ENCODE results near the gene DDIT4. TPM values are rescaled to one million over a fixed set of nuclear protein-coding genes. Genes with fewer than 3 reads are reported as not detected.

Gene DDIT4
- total and polyA plus RNA-seq, 9 of the 15 experiments (the other 6 are each of a cell fraction or from before 2014, with no cell fraction given) = 8.2 to 675 (median 159) TPM

DNA sequence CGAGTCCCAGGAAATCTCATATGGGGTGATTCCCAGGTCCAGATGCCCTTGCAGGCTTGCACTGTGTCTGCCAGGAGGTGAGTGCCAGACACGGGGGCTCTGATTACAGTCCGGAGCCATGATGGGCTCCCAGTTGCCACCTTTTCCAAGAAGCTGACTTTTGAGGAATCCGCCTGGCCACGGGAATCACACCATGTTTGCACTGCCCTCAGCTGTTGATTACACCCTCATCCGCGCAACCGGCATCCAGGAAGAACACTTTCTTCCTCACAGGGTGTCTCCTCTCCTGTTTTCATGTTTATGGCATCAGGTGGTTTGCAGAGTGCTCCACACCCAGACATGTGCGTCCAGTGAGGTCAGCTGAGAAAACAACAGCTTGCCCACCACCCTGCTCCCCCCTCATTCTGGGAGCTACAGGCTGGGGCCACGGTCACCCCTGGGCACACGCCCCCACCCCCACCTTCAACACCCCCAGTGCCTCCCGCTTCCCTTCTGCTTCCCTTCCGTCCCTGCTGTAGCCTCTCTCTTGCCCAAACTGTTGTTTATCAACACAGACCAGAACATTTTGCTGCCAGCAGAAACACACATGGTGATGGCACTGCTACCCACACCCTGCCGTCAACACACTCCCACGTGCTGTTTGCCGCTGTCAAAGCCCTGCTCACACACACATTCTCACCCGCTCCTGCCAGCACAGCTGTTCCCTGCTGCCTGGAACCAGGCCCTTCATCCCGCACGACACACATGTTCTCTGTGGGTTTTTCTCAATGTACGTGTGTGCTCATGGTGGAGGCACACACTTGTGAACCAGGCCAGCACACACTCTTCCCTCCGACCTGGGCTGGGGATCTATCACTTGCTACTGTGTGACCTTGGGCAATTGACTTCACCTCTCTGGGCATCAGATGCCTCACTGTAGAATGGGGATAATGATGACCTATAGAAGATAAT is 35.8 kb downstream of the DDIT4 start (continued):
- no peak for TF ChIP-seq PHB (CRISPR knock-in tag; IDR thresholded peaks at IDR 0.05)
- TF ChIP-seq, protein P1, sequence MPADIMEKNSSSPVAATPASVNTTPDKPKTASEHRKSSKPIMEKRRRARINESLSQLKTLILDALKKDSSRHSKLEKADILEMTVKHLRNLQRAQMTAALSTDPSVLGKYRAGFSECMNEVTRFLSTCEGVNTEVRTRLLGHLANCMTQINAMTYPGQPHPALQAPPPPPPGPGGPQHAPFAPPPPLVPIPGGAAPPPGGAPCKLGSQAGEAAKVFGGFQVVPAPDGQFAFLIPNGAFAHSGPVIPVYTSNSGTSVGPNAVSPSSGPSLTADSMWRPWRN (IDR thresholded peaks at IDR 0.05; ENCODE audit: low read depth) = no peak
- TF ChIP-seq ZNF79 (CRISPR knock-in tag; IDR thresholded peaks at IDR 0.05; ENCODE audit: low read depth) = no peak
- TF ChIP-seq MEF2D (tag; conservative IDR thresholded peaks at IDR 0.05; ENCODE audit: low read depth) = peak; percentile 55; the same call in 1 of the 2 replicates
- TF ChIP-seq ZNF146 (CRISPR knock-in tag; IDR thresholded peaks at IDR 0.05; ENCODE audit: unreplicated experiment) = no peak
- TF ChIP-seq ZNF695 (CRISPR knock-in tag; IDR thresholded peaks at IDR 0.05) = no peak
- TF ChIP-seq MXI1 (IDR thresholded peaks at IDR 0.05; ENCODE audit: low read depth, low read length) = no peak
- TF ChIP-seq ZFP30 (CRISPR knock-in tag; IDR thresholded peaks at IDR 0.05; ENCODE audit: borderline replicate concordance) = no peak
- no peak for TF ChIP-seq JUN (IDR thresholded peaks at IDR 0.05; ENCODE audit: borderline replicate concordance, low read depth, low read length)
- no peak for TF ChIP-seq JUN (CRISPR knock-in tag; IDR thresholded peaks at IDR 0.05; ENCODE audit: borderline replicate concordance)
- TF ChIP-seq ZNF561 (CRISPR knock-in tag; conservative IDR thresholded peaks at IDR 0.05) = no peak
- TF ChIP-seq ZNF584 (CRISPR knock-in tag; IDR thresholded peaks at IDR 0.05; ENCODE audit: low read depth) = peak; percentile 48; the same call in 1 of the 2 replicates
- TF ChIP-seq NR3C1 (CRISPR knock-in tag; IDR thresholded peaks at IDR 0.05) = no peak
- TF ChIP-seq KDM1A (IDR thresholded peaks at IDR 0.05) = peak; percentile 8 to 66; a peak in 1 of 4 replicates
- peak; percentile 46; the same call in 1 of the 2 replicates for TF ChIP-seq TEAD2 (tag; IDR thresholded peaks at IDR 0.05)
- TF ChIP-seq USF1 (CRISPR knock-in tag; IDR thresholded peaks at IDR 0.05) = no peak
- TF ChIP-seq BCOR (IDR thresholded peaks at IDR 0.05) = peak; percentile 91
- TF ChIP-seq XRCC5 (IDR thresholded peaks at IDR 0.05; ENCODE audit: low read depth, low read length) = no peak
- TF ChIP-seq HNRNPH1 (optimal IDR thresholded peaks at IDR 0.05; ENCODE audit: low read depth, low read length) = no peak
- TF ChIP-seq, protein P2, sequence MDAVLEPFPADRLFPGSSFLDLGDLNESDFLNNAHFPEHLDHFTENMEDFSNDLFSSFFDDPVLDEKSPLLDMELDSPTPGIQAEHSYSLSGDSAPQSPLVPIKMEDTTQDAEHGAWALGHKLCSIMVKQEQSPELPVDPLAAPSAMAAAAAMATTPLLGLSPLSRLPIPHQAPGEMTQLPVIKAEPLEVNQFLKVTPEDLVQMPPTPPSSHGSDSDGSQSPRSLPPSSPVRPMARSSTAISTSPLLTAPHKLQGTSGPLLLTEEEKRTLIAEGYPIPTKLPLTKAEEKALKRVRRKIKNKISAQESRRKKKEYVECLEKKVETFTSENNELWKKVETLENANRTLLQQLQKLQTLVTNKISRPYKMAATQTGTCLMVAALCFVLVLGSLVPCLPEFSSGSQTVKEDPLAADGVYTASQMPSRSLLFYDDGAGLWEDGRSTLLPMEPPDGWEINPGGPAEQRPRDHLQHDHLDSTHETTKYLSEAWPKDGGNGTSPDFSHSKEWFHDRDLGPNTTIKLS (IDR thresholded peaks at IDR 0.05; ENCODE audit: borderline replicate concordance, low read depth) = no peak
- peak; percentile 36 for TF ChIP-seq HIVEP1 (CRISPR knock-in tag; IDR thresholded peaks at IDR 0.05)
- TF ChIP-seq PHF20 (IDR thresholded peaks at IDR 0.05; ENCODE audit: partially characterized antibody) = no peak
- TF ChIP-seq GTF2A2 (tag; IDR thresholded peaks at IDR 0.05) = no peak; the same call in 1 of the 2 replicates
- no peak for TF ChIP-seq NFATC3 (IDR thresholded peaks at IDR 0.05)
- TF ChIP-seq ZNF384 (IDR thresholded peaks at IDR 0.05; ENCODE audit: low read depth, low read length) = no peak
- peak; percentile 24; the same call in 1 of the 2 replicates for TF ChIP-seq MTF1 (CRISPR knock-in tag; IDR thresholded peaks at IDR 0.05; ENCODE audit: borderline replicate concordance)
- no peak for TF ChIP-seq NEUROD1 (IDR thresholded peaks at IDR 0.05; ENCODE audit: borderline replicate concordance, low read depth, low read length, partially characterized antibody)
- TF ChIP-seq GABPB2 (CRISPR knock-in tag; conservative IDR thresholded peaks at IDR 0.05) = no peak
- TF ChIP-seq RNF2 (IDR thresholded peaks at IDR 0.05) = no peak
